H1 (cell line): ENCODE measurements around the gene ZBP1. TPM values are rescaled to one million over a fixed set of nuclear protein-coding genes. Genes with fewer than 3 reads are reported as not detected.

Experiments used
- CTCF ChIA-PET: fragments of 300-600 bp; sonication (Branson Sonifier 250); formaldehyde crosslinking; loops from one replicate; lab custom pipeline; 2021; ENCODE audit not compliant: partially characterized antibody; lab: Charles Lee
- POLR2A ChIA-PET: fragments of 300-600 bp; sonication (Branson Sonifier 250); formaldehyde crosslinking; loops from one replicate; lab custom pipeline; 2021; ENCODE audit warnings: inconsistent platforms; ENCODE audit not compliant: partially characterized antibody; lab: Charles Lee
- DNase-seq, 2 experiments: peaks; one replicate each; pipeline versions ENCODE4 v3.0.0 to v3.0.0-alpha.2; 2010 to 2022; ENCODE audit warnings: low spot score in 2 of 2, low read depth in 1 of 2, mixed read lengths in 1 of 2
- FAIRE-seq: peaks from 2 replicates; lab custom pipeline; 2011; peaks lifted over from hg19 to GRCh38; lab: Jason Lieb, UNC
- H2AFZ ChIP-seq: 2 replicates; pipeline ENCODE4 v1.8.1; 2012; ENCODE audit warnings: low read length, inconsistent platforms
- H2AK5ac ChIP-seq: 2 replicates; pipeline ENCODE4 v1.6.1; 2013; ENCODE audit warnings: low read depth, low read length
- H2BK120ac ChIP-seq: replicated peaks from 2 replicates; pipeline ENCODE3; 2013; ENCODE audit warnings: low read depth, low read length, inconsistent platforms
- H2BK12ac ChIP-seq: 2 replicates; pipeline ENCODE4 v1.6.1; 2013; ENCODE audit warnings: low read depth, low read length
- H2BK15ac ChIP-seq: 2 replicates; pipeline ENCODE4 v1.6.1; 2013; ENCODE audit warnings: low read length
- H2BK20ac ChIP-seq: 2 replicates; pipeline ENCODE4 v1.6.1; 2013; ENCODE audit warnings: low read length
- H2BK5ac ChIP-seq: 2 replicates; pipeline ENCODE4 v1.6.1; 2013; ENCODE audit warnings: low read depth, low read length
- H3K14ac ChIP-seq: 2 replicates; pipeline ENCODE4 v1.6.1; 2013; ENCODE audit warnings: inconsistent platforms; ENCODE audit not compliant: insufficient read length
- H3K18ac ChIP-seq: 2 replicates; pipeline ENCODE4 v1.6.1; 2013; ENCODE audit warnings: low read length; ENCODE audit errors: extremely low read depth
- H3K23ac ChIP-seq: 2 replicates; pipeline ENCODE4 v1.6.1; 2013; ENCODE audit warnings: inconsistent platforms; ENCODE audit not compliant: insufficient read length
- H3K23me2 ChIP-seq: 2 replicates; pipeline ENCODE4 v1.6.1; 2013; ENCODE audit warnings: low read depth, low read length
- H3K27ac ChIP-seq: 2 replicates; pipeline ENCODE4 v1.6.1; 2011; ENCODE audit warnings: low read depth, low read length, inconsistent platforms
- H3K27me3 ChIP-seq, 4 experiments: replicated peaks in 1 of 4; 1 replicate in 1 of 4; 2 replicates in 3 of 4; pipeline versions ENCODE4 v1.6.1 to v1.8.1; 2011 to 2013; ENCODE audit warnings: low read length in 3 of 4, mild to moderate bottlenecking in 3 of 4, inconsistent platforms in 2 of 4, mixed read lengths in 2 of 4, moderate library complexity in 1 of 4; ENCODE audit not compliant: control insufficient read depth in 3 of 4, insufficient read depth in 3 of 4; ENCODE audit errors: extremely low read depth in 1 of 4
- H3K36me3 ChIP-seq, 4 experiments: 2 replicates each; pipeline versions ENCODE4 v1.6.1 to v1.8.1; 2011 to 2013; ENCODE audit warnings: mild to moderate bottlenecking in 4 of 4, low read length in 3 of 4, moderate library complexity in 2 of 4, control low read depth in 1 of 4, inconsistent platforms in 1 of 4; ENCODE audit not compliant: insufficient read depth in 4 of 4, control insufficient read depth in 2 of 4
- H3K4ac ChIP-seq: replicated peaks from 2 replicates; pipeline ENCODE3; 2013; ENCODE audit warnings: low read length, low read depth, mixed read lengths, inconsistent platforms; ENCODE audit not compliant: insufficient read length
- H3K4me1 ChIP-seq, 4 experiments: replicated peaks in 1 of 4; 1 replicate in 1 of 4; 2 replicates in 3 of 4; pipeline versions ENCODE4 v1.6.1 to v1.8.1; 2011 to 2013; ENCODE audit warnings: low read length in 3 of 4, inconsistent platforms in 2 of 4, mixed read lengths in 1 of 4; ENCODE audit not compliant: insufficient read depth in 4 of 4, control insufficient read depth in 3 of 4
- H3K4me2 ChIP-seq, 2 experiments: 2 replicates each; pipeline versions ENCODE4 v1.6.1 to v1.8.1; 2011 to 2013; ENCODE audit warnings: low read depth in 2 of 2, low read length in 2 of 2, control low read depth in 1 of 2, inconsistent platforms in 1 of 2, mild to moderate bottlenecking in 1 of 2; ENCODE audit not compliant: insufficient read depth in 1 of 2
- H3K4me3 ChIP-seq, 4 experiments: fragments of 200-600, 300-600 bp in 1 of 4; sonication (generic), shearing (Covaris generic), sonication (Bioruptor Twin) in 1 of 4; 2 replicates each; pipeline versions ENCODE4 v1.5.1 to v1.8.1; 2011 to 2016; ENCODE audit warnings: low read length in 4 of 4, low read depth in 3 of 4, control low read depth in 2 of 4, inconsistent platforms in 2 of 4, mild to moderate bottlenecking in 2 of 4, mixed read lengths in 1 of 4, moderate library complexity in 1 of 4; ENCODE audit not compliant: insufficient read depth in 2 of 4; ENCODE audit errors: extremely low read depth in 1 of 4
- H3K56ac ChIP-seq: replicated peaks from 2 replicates; pipeline ENCODE3; 2013; ENCODE audit warnings: low read depth, mild to moderate bottlenecking, mixed read lengths, low read length, inconsistent platforms; ENCODE audit not compliant: insufficient read length
- H3K79me1 ChIP-seq: 2 replicates; pipeline ENCODE4 v1.6.1; 2013; ENCODE audit warnings: low read depth, low read length, control low read depth
- H3K79me2 ChIP-seq, 2 experiments: 2 replicates each; pipeline versions ENCODE4 v1.6.1 to v1.8.1; 2012 to 2013; ENCODE audit warnings: low read length in 2 of 2, mild to moderate bottlenecking in 2 of 2, inconsistent platforms in 1 of 2; ENCODE audit not compliant: insufficient read depth in 2 of 2, control insufficient read depth in 1 of 2
- H3K9ac ChIP-seq, 4 experiments: replicated peaks in 1 of 4; 1 replicate in 1 of 4; 2 replicates in 3 of 4; pipeline versions ENCODE4 v1.6.1 to v1.8.1; 2011 to 2013; ENCODE audit warnings: low read depth in 3 of 4, low read length in 3 of 4, control low read depth in 2 of 4, mild to moderate bottlenecking in 2 of 4, moderate library complexity in 2 of 4, inconsistent platforms in 1 of 4; ENCODE audit errors: extremely low read depth in 1 of 4
- H3K9me3 ChIP-seq, 2 experiments: 2 replicates each; pipeline versions ENCODE4 v1.6.1 to v1.8.1; 2012 to 2013; ENCODE audit warnings: mild to moderate bottlenecking in 2 of 2, moderate library complexity in 2 of 2, control low read depth in 1 of 2, inconsistent platforms in 1 of 2, low read depth in 1 of 2, low read length in 1 of 2, mixed read lengths in 1 of 2; ENCODE audit not compliant: insufficient read depth in 2 of 2
- H4K20me1 ChIP-seq, 2 experiments: replicated peaks in 1 of 2; 2 replicates each; pipeline versions ENCODE3 to v1.8.1; 2011 to 2013; ENCODE audit warnings: inconsistent platforms in 2 of 2, low read length in 2 of 2, mild to moderate bottlenecking in 1 of 2; ENCODE audit not compliant: insufficient read depth in 2 of 2, control insufficient read depth in 1 of 2
- H4K5ac ChIP-seq: 2 replicates; pipeline ENCODE4 v1.6.1; 2013; ENCODE audit warnings: low read length, low read depth, mixed read lengths, inconsistent platforms; ENCODE audit not compliant: insufficient read length
- H4K8ac ChIP-seq: 2 replicates; pipeline ENCODE4 v1.8.0; 2013; ENCODE audit warnings: mild to moderate bottlenecking, moderate library complexity, low read length, inconsistent platforms; ENCODE audit not compliant: insufficient read depth; ENCODE audit errors: extremely low read depth
- H4K91ac ChIP-seq: replicated peaks from 2 replicates; pipeline ENCODE3; 2013; ENCODE audit warnings: low read length, mixed read lengths, inconsistent platforms; ENCODE audit not compliant: insufficient read length
- ATF2 ChIP-seq: IDR thresholded peaks from 2 replicates; pipeline ENCODE4 v1.6.1; 2012; ENCODE audit warnings: low read length, inconsistent platforms
- HDAC2 ChIP-seq, 2 experiments: fragments of 300-600 bp in 1 of 2; sonication (generic) in 1 of 2; IDR thresholded peaks; 2 replicates each; pipeline ENCODE4 v1.6.1; 2011 to 2012; ENCODE audit warnings: low read depth in 2 of 2, low read length in 2 of 2, mild to moderate bottlenecking in 2 of 2, moderate library complexity in 2 of 2, borderline replicate concordance in 1 of 2, inconsistent platforms in 1 of 2
- KDM1A ChIP-seq: fragments of 200-600, 300-600 bp; sonication (generic); IDR thresholded peaks from 2 replicates; pipeline ENCODE4 v1.7.1; 2016; ENCODE audit warnings: mild to moderate bottlenecking, low read length, borderline replicate concordance
- SAP30 ChIP-seq: fragments of 300-600 bp; sonication (generic); IDR thresholded peaks from 2 replicates; pipeline ENCODE4 v1.7.1; 2012; ENCODE audit warnings: low read length, moderate library complexity, mild to moderate bottlenecking, inconsistent platforms; ENCODE audit not compliant: insufficient read depth, insufficient replicate concordance
- TAF1 ChIP-seq: IDR thresholded peaks from 2 replicates; pipeline ENCODE4 v1.6.1; 2011; ENCODE audit warnings: mild to moderate bottlenecking, low read depth, low read length
- TEAD4 ChIP-seq: IDR thresholded peaks from 2 replicates; pipeline ENCODE4 v1.6.1; 2012; ENCODE audit warnings: low read depth, low read length, inconsistent platforms, mixed read lengths
- USF2 ChIP-seq: IDR thresholded peaks from 2 replicates; pipeline ENCODE4 v1.6.1; 2011; ENCODE audit warnings: low read length, improper control_type of control experiment
- ZNF274 ChIP-seq: IDR thresholded peaks from 2 replicates; pipeline ENCODE4 v1.7.0; 2012; ENCODE audit warnings: low read length, borderline replicate concordance; ENCODE audit errors: extremely low read depth
- WGBS, 2 experiments: shearing (Covaris generic) in 1 of 2; methylation state at CpG; one replicate each; pipeline versions ENCODE4 v1.1.6 to v1.1.7; 2013 to 2015; ENCODE audit warnings: low lambda C conversion rate in 2 of 2, mixed read lengths in 2 of 2, inconsistent platforms in 1 of 2, low coverage in 1 of 2, missing lambda C conversion rate in 1 of 2; ENCODE audit not compliant: insufficient replicate concordance in 2 of 2, insufficient coverage in 1 of 2, insufficient read length in 1 of 2; ENCODE audit errors: extremely low coverage in 1 of 2, missing lambda C conversion rate in 1 of 2; 5-methylcytosine and 5-hydroxymethylcytosine counted together
- polyA plus RNA-seq, 7 experiments: library from polyadenylated mRNA; depleted of rRNA in 3 of 7; stranded (reverse) in 5 of 7; unstranded in 2 of 7; fragments of >200 nt in 5 of 7; fragments of 200-250 nt in 2 of 7; gene quantifications; 1 replicate in 5 of 7; 2 replicates in 1 of 7; 4 replicates in 1 of 7; pipeline versions ENCODE4 v1.2.1 to v1.2.3, GENCODE V29; 2011 to 2013; ENCODE audit warnings: missing spikeins in 2 of 7, mixed read lengths in 2 of 7
- total RNA-seq: library from RNA; stranded (reverse); fragmentation: NEBNext Ultra II Directional; extraction: Animal tissue kit (Norgen Biotek cat#: 25700); gene quantifications from 2 replicates; pipeline ENCODE4 v1.2.1, GENCODE V29; 2021

The ZBP1 gene
- total and polyA plus RNA-seq, 2 of the 8 experiments (the other 6 are each of a cell fraction or from before 2014, with no cell fraction given), result not detected

DNA sequence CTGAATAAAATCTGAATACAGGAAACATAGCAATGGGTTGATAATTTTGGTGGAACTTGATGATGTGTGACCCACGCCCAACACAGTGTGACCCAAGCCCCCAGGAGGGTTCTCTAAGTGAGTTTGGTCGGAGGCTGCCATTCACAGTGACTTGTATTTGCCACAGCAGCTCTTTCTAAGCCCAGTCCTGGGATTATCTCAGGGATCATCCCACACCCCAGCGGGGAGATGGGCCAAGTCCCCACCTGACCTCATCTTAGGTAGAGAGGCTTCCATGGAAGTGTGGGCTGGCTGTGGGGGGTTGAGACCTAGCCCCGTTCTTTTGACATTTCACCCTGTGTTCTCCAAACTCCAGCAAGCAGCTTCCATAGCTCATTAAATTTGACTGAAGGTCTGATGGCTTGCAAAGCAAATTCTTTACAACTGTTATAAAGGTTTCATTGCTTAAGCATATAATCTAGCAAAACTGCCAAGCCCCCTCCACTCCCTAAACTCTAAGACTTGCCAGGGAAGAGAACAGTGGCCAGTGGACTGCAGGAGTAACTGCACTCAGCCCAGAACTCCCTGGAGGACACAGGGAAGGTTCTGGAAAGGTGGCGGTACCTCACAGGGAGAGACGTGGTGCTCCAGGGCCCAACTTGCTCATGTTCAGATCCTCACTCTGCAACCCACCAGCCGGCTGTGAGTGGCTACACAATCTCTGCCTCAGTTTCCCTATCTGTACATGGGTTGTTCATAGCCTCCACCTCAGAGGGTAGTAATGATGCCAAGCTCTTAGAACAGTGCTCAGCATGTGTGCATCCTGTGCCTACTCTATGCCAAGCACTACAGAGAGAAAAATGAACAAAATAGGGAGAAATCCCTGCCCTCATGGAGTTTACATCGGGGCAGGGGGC is 60.3 kb downstream of the ZBP1 start:
- H3K9ac ChIP-seq, result no peak overlapping the region
- H3K23ac ChIP-seq, result no peak overlapping the region
- ChIA-PET POLR2A (no interaction called here), CTCF (interaction anchor here (0.6 to 6.3 kb wide), 5 partner anchors 10 to 31 kb away, joined by 3 to 46 read pairs (median 5); no protein-coding TSS in a partner anchor)
- no peaks in the 10 kb centered on the region for H3K36me3 ChIP-seq
- H3K56ac ChIP-seq, result no peak overlapping the region
- no peak overlapping the region for H4K8ac ChIP-seq
- no peaks in the 10 kb centered on the region for H4K20me1 ChIP-seq
- no peak overlapping the region for H3K27ac ChIP-seq
- H4K5ac ChIP-seq, result no peak overlapping the region
- H3K14ac ChIP-seq, result no peak overlapping the region
- H3K4ac ChIP-seq, result no peak overlapping the region
- FAIRE-seq (no peak), DNase-seq (no peak)
- no peak overlapping the region for H3K4me2 ChIP-seq
- no peak overlapping the region for H3K18ac ChIP-seq
- no peak overlapping the region for H2BK15ac ChIP-seq
- 92% methylated on average over 8 of the region's 8 CpGs; no CpG with 5 or more reads in 1 of the 2 experiments for WGBS, 2 experiments
- H2BK5ac ChIP-seq, result no peak overlapping the region
- no peak overlapping the region for H4K91ac ChIP-seq
- H2AFZ ChIP-seq, result no peak overlapping the region
- no peak overlapping the region for H2BK120ac ChIP-seq
- H3K23me2 ChIP-seq, result no peaks in the 10 kb centered on the region
- no peak overlapping the region for H3K4me3 ChIP-seq
- H3K4me1 ChIP-seq, result no peaks in the 10 kb centered on the region
- H2BK12ac ChIP-seq, result no peak overlapping the region
- no peak overlapping the region for H2AK5ac ChIP-seq
- H3K27me3 ChIP-seq, result no peaks in the 10 kb centered on the region
- no peaks in the 10 kb centered on the region for H3K79me1 ChIP-seq
- H3K9me3 ChIP-seq, result no peaks in the 10 kb centered on the region
- H2BK20ac ChIP-seq, result no peak overlapping the region
- no peaks in the 10 kb centered on the region for H3K79me2 ChIP-seq
- no peak for TF ChIP-seq ATF2
- no peak for TF ChIP-seq TEAD4
- TF ChIP-seq KDM1A, result no peak
- no peak for TF ChIP-seq USF2
- TF ChIP-seq SAP30, result no peak
- no peak for TF ChIP-seq ZNF274
- no peak for TF ChIP-seq TAF1
- TF ChIP-seq HDAC2 (IDR thresholded peaks at IDR 0.05; ENCODE audit: borderline replicate concordance in 1 of 2, low read depth in 2 of 2, low read length in 2 of 2), result no peak
